IMR-90 (cell line): Measurements from ENCODE around the gene TSPEAR. TPM values are rescaled to one million over a fixed set of nuclear protein-coding genes. Genes with fewer than 3 reads are reported as not detected.

Experiments used
- ATAC-seq: fragments of 200-7000 bp; cut with Tn5 transposase; 2 replicates; pipeline ENCODE4 v1.9.1; 2020; ENCODE audit warnings: low read depth, mild to moderate bottlenecking, moderate library complexity
- BruUV-seq: library from RNA; stranded (reverse); fragments of 400-500 nt; replicated peaks from 2 replicates; lab custom pipeline; 2021; lab: Mats Ljungman, UMichigan
- CTCF ChIA-PET: fragments of 300-600 bp; formaldehyde crosslinking; extraction: SDS; loops from one replicate; lab custom pipeline; 2021; ENCODE audit warnings: antibody characterized with exemption; lab: Yijun Ruan, JAX
- POLR2A ChIA-PET: fragments of 300-600 bp; sonication (Branson Sonifier 250); formaldehyde crosslinking; loops from one replicate; lab custom pipeline; 2022; ENCODE audit warnings: antibody characterized with exemption; ENCODE audit not compliant: unreplicated experiment; lab: Charles Lee
- DNase-seq: peaks from one replicate; pipeline ENCODE4 v3.0.0; 2013
- H2AFZ ChIP-seq: replicated peaks from 2 replicates; pipeline ENCODE3; 2013; ENCODE audit warnings: low read length, mild to moderate bottlenecking; ENCODE audit not compliant: poor library complexity
- H2AK5ac ChIP-seq: 2 replicates; pipeline ENCODE4 v1.6.1; 2013; ENCODE audit warnings: low read depth, low read length, inconsistent platforms
- H2AK9ac ChIP-seq: replicated peaks from 2 replicates; pipeline ENCODE3; 2013; ENCODE audit warnings: mild to moderate bottlenecking, low read depth, low read length, moderate library complexity; ENCODE audit not compliant: poor library complexity
- H2BK120ac ChIP-seq: 2 replicates; pipeline ENCODE4 v1.6.1; 2013; ENCODE audit warnings: low read depth, low read length, inconsistent platforms
- H2BK15ac ChIP-seq: 3 replicates; pipeline ENCODE4 v1.6.1; 2013; ENCODE audit warnings: low read depth, low read length, inconsistent platforms
- H2BK20ac ChIP-seq: 2 replicates; pipeline ENCODE4 v1.6.1; 2013; ENCODE audit warnings: low read depth, mild to moderate bottlenecking, inconsistent platforms, low read length, moderate library complexity
- H2BK5ac ChIP-seq: 2 replicates; pipeline ENCODE4 v1.6.1; 2013; ENCODE audit warnings: mild to moderate bottlenecking, low read depth, low read length, inconsistent platforms; ENCODE audit not compliant: poor library complexity, severe bottlenecking
- H3K14ac ChIP-seq: replicated peaks from 2 replicates; pipeline ENCODE4 v1.6.1; 2013; ENCODE audit warnings: low read depth, low read length, inconsistent platforms
- H3K18ac ChIP-seq: 2 replicates; pipeline ENCODE4 v1.6.1; 2013; ENCODE audit warnings: low read depth, low read length, control low read depth
- H3K23ac ChIP-seq: 2 replicates; pipeline ENCODE4 v1.6.1; 2013; ENCODE audit warnings: low read depth, low read length, inconsistent platforms
- H3K27ac ChIP-seq: 2 replicates; pipeline ENCODE4 v1.5.1; 2013; ENCODE audit warnings: mild to moderate bottlenecking, control low read depth, low read length; ENCODE audit not compliant: insufficient read depth
- H3K27me3 ChIP-seq: 2 replicates; pipeline ENCODE4 v1.6.1; 2013; ENCODE audit warnings: low read length; ENCODE audit not compliant: control insufficient read depth, insufficient read depth
- H3K36me3 ChIP-seq: 2 replicates; pipeline ENCODE4 v1.6.1; 2013; ENCODE audit warnings: low read length, mixed read lengths; ENCODE audit not compliant: control insufficient read depth, insufficient read depth
- H3K4ac ChIP-seq: 2 replicates; pipeline ENCODE4 v1.6.1; 2013; ENCODE audit warnings: low read depth, low read length, inconsistent platforms
- H3K4me1 ChIP-seq: 2 replicates; pipeline ENCODE4 v1.6.1; 2013; ENCODE audit warnings: low read length, mixed read lengths; ENCODE audit not compliant: control insufficient read depth, insufficient read depth
- H3K4me2 ChIP-seq: 2 replicates; pipeline ENCODE4 v1.6.1; 2013; ENCODE audit warnings: low read depth, mild to moderate bottlenecking, control low read depth, low read length, moderate library complexity
- H3K4me3 ChIP-seq: 2 replicates; pipeline ENCODE4 v1.5.1; 2013; ENCODE audit warnings: low read depth, mild to moderate bottlenecking, control low read depth, low read length, moderate library complexity; ENCODE audit not compliant: insufficient read depth
- H3K56ac ChIP-seq: 2 replicates; pipeline ENCODE4 v1.6.1; 2013; ENCODE audit warnings: low read length, inconsistent platforms; ENCODE audit not compliant: insufficient read depth; ENCODE audit errors: extremely low read depth
- H3K79me1 ChIP-seq, 2 experiments: 2 replicates each; pipeline ENCODE4 v1.6.1; 2013; ENCODE audit warnings: low read length in 2 of 2, inconsistent platforms in 1 of 2, low read depth in 1 of 2
- H3K9ac ChIP-seq: 2 replicates; pipeline ENCODE4 v1.6.1; 2013; ENCODE audit warnings: low read depth, low read length, control low read depth
- H3K9me1 ChIP-seq: 2 replicates; pipeline ENCODE4 v1.6.1; 2013; ENCODE audit warnings: low read length, inconsistent platforms; ENCODE audit not compliant: insufficient read depth
- H3K9me3 ChIP-seq: 2 replicates; pipeline ENCODE4 v1.6.1; 2013; ENCODE audit warnings: low read length; ENCODE audit not compliant: control insufficient read depth, insufficient read depth
- H4K20me1 ChIP-seq: 2 replicates; pipeline ENCODE4 v1.6.1; 2013; ENCODE audit warnings: low read length, inconsistent platforms; ENCODE audit not compliant: insufficient read depth
- H4K5ac ChIP-seq: 2 replicates; pipeline ENCODE4 v1.6.1; 2013; ENCODE audit warnings: mild to moderate bottlenecking, low read depth, low read length, control low read depth
- H4K8ac ChIP-seq, 2 experiments: 2 replicates each; pipeline ENCODE4 v1.6.1; 2013; ENCODE audit warnings: low read depth in 2 of 2, low read length in 2 of 2, control low read depth in 1 of 2, inconsistent platforms in 1 of 2
- H4K91ac ChIP-seq: 2 replicates; pipeline ENCODE4 v1.6.1; 2013; ENCODE audit warnings: low read depth, low read length, inconsistent platforms; ENCODE audit not compliant: insufficient read depth
- BHLHE40 ChIP-seq: fragments of 150-350 bp; IDR thresholded peaks from 2 replicates; pipeline ENCODE4 v1.6.1; 2016; ENCODE audit warnings: mild to moderate bottlenecking, low read depth, low read length
- CHD1 ChIP-seq: IDR thresholded peaks from 2 replicates; pipeline ENCODE4 v1.6.1; 2012; ENCODE audit warnings: low read depth, low read length, improper control_type of control experiment
- MAFK ChIP-seq: IDR thresholded peaks from 2 replicates; pipeline ENCODE4 v1.6.1; 2012; ENCODE audit warnings: low read depth, low read length, improper control_type of control experiment
- NFE2L2 ChIP-seq: fragments of 150-350 bp; IDR thresholded peaks from 2 replicates; pipeline ENCODE4 v1.6.1; 2016; ENCODE audit warnings: low read depth, mild to moderate bottlenecking, low read length
- RAD21 ChIP-seq: IDR thresholded peaks from 2 replicates; pipeline ENCODE4 v1.6.1; 2012; ENCODE audit warnings: low read length, improper control_type of control experiment
- RCOR1 ChIP-seq: IDR thresholded peaks from 2 replicates; pipeline ENCODE4 v1.6.1; 2012; ENCODE audit warnings: mild to moderate bottlenecking, low read length, improper control_type of control experiment; ENCODE audit not compliant: insufficient replicate concordance
- SMC3 ChIP-seq: fragments of 150-350 bp; IDR thresholded peaks from 2 replicates; pipeline ENCODE4 v1.6.1; 2016; ENCODE audit warnings: low read depth, mild to moderate bottlenecking, antibody characterized with exemption, low read length, moderate library complexity
- WGBS, 2 experiments: methylation state at CpG; one replicate each; pipeline versions ENCODE4 v1.1.5 to v1.1.7; 2013; ENCODE audit warnings: missing lambda C conversion rate in 2 of 2; ENCODE audit not compliant: insufficient read length in 1 of 2; ENCODE audit errors: extremely low coverage in 2 of 2; 5-methylcytosine and 5-hydroxymethylcytosine counted together
- dilution Hi-C: fragments of 300-500 bp; cut with HindIII; formaldehyde crosslinking; loops from one replicate; pipeline ENCODE4 v1.14.3; 2018; ENCODE audit warnings: low sequenced_read_pairs; ENCODE audit not compliant: unreplicated experiment
- in situ Hi-C: fragments of 300-500 bp; cut with MboI; formaldehyde crosslinking; loops from 3 replicates; pipeline ENCODE4 v1.14.3; 2019; ENCODE audit warnings: low sequenced_read_pairs, inconsistent platforms, mixed read lengths
- intact Hi-C: fragments of 100-400 bp; cut with micrococcal nuclease; formaldehyde crosslinking; loops from 2 replicates; pipeline ENCODE4 v1.10.0; 2022
- polyA plus RNA-seq, 3 experiments: library from polyadenylated mRNA; depleted of rRNA; stranded (reverse); fragments of >200 nt; gene quantifications; 2 replicates each; pipeline ENCODE4 v1.2.3, GENCODE V29; 2012; ENCODE audit warnings: low replicate concordance in 1 of 3
- total RNA-seq: library from RNA; depleted of rRNA; stranded (reverse); fragments of >200 nt; gene quantifications from 2 replicates; pipeline ENCODE4 v1.2.3, GENCODE V29; 2012

The TSPEAR gene
- total and polyA plus RNA-seq, 2 of the 4 experiments (the other 2 are of a cell fraction): not detected

DNA sequence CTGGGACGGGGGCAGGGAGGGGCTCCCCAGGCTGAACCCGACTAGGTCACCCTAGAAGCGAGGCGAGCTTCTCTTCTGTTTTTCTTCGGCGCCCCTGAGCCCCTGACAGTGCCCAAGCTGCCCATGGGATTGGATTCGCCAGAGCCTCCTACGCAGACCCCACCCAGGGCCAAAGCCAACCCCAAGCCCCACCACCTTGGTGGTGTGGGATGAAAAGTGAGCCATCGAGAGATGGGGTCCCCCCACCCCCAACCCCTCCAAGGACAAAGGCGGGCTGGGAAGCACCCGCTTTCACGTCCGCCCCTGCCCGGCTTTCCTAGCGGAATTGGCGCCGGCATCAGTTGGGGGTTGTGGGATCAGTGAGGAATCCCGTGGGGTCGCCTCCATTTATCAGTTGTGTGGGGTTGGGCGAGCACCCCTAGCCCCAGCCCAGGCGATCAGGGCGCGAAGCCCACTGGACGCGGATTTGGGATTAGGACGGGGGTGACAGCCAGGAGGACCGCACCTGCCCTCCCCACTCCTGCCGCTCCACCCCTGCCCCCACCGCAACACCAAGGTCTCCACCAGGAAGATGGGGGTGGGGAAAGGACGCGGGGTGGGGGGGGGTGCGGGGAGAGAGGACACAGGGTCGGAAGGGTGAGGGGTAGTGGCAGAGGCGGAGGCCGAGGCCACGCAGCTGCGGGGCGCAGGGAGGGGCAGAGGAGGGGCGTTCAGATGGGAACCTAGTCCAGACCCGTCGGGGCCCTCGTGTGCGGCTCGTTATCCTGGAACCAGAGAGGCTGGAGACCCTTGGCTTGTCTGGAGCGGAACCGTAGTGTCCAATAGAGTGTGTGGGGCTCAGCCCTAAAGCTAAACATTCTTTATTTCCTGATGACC lies 4.4 kb downstream of the TSPEAR start:
- Histone ChIP-seq H2BK15ac (no peak overlapping the region), H2BK20ac (no peak overlapping the region), H3K36me3 (no peaks in the 10 kb centered on the region), H2AFZ (no peak overlapping the region), H4K5ac (no peak overlapping the region), H3K14ac (no peak overlapping the region), H3K56ac (no peak overlapping the region), H3K9me3 (peaks cover 6% of the 10 kb centered on the region; the same call in 1 of the 2 replicates), H4K20me1 (no peaks in the 10 kb centered on the region), H3K9ac (no peak overlapping the region), H2BK120ac (no peak overlapping the region), H3K23ac (no peak overlapping the region), H4K91ac (no peak overlapping the region), H3K27ac (no peak overlapping the region), H3K4me3 (no peak overlapping the region), H2AK5ac (no peak overlapping the region), H3K79me1 (no peaks in the 10 kb centered on the region), H3K27me3 (peaks cover 74% of the 10 kb centered on the region), H3K4me2 (no peak overlapping the region), H2AK9ac (no peak overlapping the region), H3K9me1 (no peaks in the 10 kb centered on the region), H2BK5ac (no peak overlapping the region), H3K4ac (no peak overlapping the region), H3K18ac (no peak overlapping the region), H4K8ac (no peak overlapping the region), H3K4me1 (peaks cover 1% of the 10 kb centered on the region; the same call in 1 of the 2 replicates)
- ChIA-PET CTCF (no interaction called here), POLR2A (no interaction called here)
- 0% methylated on average over 3 of the region's 46 CpGs; no CpG with 5 or more reads in 1 of the 2 experiments for WGBS, 2 experiments
- dilution Hi-C loops (no loop called here), in situ Hi-C loops (no loop called here), intact Hi-C loops (no loop called here)
- no TSS peak for BruUV-seq
- TF ChIP-seq BHLHE40: no peak
- TF ChIP-seq SMC3: no peak
- TF ChIP-seq NFE2L2: no peak
- no peak for TF ChIP-seq CHD1
- no peak for TF ChIP-seq RAD21
- no peak for TF ChIP-seq RCOR1
- TF ChIP-seq MAFK: no peak
- DNase-seq (no peak), ATAC-seq (no peak)
